IPS-NIHi7 (cell line): ENCODE data around the gene ARHGDIG.
"Not testable (repeated sequence)": the region's sequence is repeated elsewhere in the genome, so short reads cannot be mapped to it uniquely, and the experiment has no call there.

Experiments used
- DNase-seq: peaks from one replicate; pipeline ENCODE4 v3.0.0; 2012; ENCODE audit warnings: mixed read lengths; ENCODE audit errors: extremely low spot score

ARHGDIG gene

DNA sequence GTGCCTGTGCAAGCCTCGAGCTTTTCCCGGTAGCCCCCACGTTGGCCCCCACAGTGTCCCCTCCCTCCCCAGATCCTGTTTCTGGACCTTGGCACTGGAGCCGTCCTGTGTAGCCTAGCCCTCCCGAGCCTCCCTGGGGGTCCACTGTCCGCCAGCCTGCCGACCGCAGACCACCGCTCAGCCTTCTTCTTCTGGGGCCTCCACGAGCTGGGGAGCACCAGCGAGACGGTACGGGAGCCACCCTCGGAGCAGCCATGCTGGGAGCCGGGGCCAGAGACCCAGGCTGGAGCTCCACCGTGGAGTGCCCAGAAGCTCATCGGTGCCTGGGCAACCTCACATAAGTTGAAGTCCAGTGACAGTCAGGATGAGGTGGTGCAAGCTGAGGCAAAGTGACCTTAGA, 16.4 kb upstream of the ARHGDIG start:
- no peak for DNase-seq

DNA sequence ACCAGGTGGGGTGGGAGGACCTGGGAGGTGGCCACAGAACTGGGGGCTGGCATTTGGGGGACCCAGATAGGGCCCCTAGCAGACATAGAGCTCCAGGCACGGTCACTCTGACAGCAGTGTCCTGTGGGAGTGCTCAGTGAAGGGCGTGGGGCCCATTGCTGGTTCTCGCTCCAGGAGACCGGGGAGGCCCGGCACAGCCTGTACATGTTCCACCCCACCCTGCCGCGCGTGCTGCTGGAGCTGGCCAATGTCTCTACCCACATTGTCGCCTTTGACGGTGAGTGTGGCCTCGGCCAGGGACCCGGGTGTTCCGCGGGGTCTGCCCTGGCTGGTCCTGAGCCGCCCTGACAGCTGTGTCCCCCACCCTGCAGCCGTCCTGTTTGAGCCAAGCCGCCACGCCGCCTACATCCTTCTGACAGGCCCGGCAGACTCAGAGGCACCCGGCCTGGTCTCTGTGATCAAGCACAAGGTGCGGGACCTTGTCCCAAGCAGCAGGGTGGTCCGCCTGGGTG, 15.9 kb upstream of the ARHGDIG start:
- no peak for DNase-seq

DNA sequence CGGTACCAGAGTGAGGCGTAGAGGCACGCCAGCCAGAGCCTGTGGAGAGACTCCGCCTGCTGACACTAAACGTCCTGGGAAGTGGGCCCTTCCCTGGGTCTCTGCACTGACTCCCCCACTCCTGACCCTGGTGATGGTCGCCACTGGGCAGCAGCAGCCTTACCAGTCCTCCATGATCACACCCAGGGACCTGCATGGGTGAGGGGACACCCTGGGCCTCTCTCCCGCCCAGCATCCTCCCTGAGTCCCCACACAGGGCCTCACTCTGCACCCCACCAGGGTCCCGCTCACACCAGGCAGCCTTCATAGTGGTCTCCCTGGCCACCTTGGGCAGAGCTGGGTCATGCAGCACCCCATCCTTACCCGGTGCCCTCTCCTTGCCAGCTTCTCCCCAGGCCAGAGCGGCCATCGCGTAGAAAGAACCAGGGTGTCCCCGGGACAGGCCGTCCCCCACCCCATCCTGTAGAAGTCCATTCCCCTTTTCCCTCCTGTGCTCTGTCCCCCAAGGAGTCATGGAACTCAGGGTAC, 15.3 kb upstream of the ARHGDIG start:
- no peak for DNase-seq

DNA sequence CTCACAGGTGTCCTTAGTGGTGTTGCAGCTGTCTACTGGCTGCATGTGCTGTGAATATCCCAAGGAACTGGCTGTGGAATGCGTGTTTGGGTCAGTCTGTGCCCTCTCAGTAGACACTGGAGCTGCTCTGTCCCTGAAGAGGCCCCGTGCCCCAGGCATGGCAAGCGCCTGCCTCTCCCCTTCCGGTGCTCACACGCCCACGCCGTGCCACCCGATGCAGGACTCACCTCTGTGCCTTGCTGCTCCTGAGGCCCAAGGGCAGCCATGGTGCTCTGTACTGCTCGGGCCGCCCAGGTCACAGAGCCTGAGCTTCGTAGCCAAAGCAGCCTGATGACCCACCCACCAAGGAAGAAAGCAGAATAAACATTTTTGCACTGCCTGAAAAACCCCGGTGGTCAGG, 14.7 kb upstream of the ARHGDIG start:
- no peak for DNase-seq

DNA sequence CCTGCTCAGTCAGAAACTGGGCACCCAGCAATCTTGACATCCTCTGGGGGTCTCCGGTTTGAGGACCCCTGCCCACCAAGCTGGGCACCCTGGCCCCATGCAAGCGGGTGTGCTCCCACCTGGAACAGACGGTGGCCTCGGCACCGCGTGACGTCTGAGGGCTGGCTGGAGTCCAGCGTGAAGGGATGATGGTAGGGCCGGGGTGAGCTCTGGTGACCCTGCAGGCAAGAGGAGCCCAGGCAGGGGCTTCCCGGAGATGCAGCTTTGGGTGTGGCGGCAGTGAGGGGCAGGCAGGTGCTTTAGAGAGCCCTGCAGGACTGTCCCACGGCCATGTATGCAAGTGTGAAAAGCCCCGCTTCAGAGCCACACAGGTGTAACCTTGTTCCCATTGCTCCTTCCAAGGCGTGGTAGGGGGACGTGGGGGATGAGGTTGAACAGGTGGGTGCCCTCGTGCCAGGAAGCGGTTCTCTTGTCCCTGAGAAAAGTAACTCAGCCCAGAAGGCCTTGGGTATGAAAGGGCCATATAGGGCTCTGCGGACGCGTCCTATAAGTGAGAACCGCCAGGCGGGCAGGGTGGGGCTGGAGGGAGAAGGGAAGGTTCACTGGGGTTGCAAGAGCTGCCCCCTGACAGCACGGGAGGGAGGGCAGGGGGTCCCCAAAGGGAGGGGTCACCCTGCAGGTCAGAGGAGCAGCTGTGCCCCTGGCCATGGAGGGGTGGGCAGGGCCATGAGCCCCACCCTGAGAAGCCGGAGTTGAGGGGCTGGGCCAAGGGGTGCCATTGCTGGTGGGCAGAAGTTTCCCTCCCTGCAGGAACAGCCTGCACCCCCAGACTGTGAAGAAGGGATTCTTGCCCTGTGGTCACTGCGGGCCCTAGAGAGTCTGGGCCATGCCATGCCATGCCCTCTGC, 13.9 kb upstream of the ARHGDIG start:
- no peak for DNase-seq

DNA sequence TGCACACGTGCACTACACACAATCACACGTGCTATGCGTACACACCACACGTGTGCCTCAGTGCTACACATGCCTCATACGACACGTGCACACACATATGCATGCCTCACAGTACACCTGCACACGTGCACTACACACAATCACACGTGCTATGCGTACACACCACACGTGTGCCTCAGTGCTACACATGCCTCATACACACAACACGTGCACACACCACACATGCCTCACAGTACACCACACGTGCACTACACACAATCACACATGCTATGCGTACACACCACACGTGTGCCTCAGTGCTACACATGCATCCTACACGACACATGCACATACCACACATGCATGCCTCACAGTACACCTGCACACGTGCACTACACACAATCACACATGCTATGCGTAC, 12.8 kb upstream of the ARHGDIG start:
- not testable (repeated sequence) for DNase-seq

GRCh38 chr16:268141-269053, 12.0 kb upstream of the ARHGDIG start:
- DNase-seq = no peak

DNA sequence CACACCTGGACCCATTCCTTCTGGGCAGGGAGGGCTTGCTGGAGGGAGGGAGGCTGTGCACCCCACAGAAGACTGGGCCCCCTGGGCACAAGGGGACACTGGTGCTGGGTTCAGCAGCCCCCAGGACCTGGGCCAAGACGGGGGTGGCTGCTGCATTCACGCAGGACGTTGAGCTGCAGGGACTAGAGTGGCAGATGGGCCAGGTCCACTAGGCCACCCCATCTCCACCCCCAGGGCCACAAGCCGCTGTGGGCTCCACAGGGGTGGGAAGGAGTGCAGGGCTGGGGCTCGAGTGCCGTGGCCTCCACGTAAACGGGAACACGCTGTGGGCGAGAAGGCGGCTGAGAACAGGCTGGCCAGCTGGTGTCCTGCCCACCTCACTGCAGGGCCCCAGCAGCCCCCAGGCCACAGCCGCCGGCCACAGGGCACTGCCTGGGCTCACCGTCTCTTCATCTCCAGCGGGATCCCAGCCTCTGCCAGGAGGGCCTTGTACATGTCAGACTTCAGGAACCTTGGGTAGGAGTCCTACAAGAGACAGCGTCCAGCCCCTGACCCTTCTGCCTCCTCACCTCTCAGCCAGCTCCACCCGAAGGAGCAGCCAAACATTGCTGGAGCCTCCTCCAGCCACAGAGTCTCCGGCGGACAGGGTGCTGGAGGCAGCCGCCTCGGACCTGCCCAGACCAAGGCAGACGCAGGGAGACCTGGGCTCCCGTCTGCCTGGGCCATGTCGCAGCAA, 11.2 kb upstream of the ARHGDIG start:
- DNase-seq = no peak

- no peak for DNase-seq
Measured at GRCh38 chr16:270381-271255, 9.8 kb upstream of the ARHGDIG start.

DNA sequence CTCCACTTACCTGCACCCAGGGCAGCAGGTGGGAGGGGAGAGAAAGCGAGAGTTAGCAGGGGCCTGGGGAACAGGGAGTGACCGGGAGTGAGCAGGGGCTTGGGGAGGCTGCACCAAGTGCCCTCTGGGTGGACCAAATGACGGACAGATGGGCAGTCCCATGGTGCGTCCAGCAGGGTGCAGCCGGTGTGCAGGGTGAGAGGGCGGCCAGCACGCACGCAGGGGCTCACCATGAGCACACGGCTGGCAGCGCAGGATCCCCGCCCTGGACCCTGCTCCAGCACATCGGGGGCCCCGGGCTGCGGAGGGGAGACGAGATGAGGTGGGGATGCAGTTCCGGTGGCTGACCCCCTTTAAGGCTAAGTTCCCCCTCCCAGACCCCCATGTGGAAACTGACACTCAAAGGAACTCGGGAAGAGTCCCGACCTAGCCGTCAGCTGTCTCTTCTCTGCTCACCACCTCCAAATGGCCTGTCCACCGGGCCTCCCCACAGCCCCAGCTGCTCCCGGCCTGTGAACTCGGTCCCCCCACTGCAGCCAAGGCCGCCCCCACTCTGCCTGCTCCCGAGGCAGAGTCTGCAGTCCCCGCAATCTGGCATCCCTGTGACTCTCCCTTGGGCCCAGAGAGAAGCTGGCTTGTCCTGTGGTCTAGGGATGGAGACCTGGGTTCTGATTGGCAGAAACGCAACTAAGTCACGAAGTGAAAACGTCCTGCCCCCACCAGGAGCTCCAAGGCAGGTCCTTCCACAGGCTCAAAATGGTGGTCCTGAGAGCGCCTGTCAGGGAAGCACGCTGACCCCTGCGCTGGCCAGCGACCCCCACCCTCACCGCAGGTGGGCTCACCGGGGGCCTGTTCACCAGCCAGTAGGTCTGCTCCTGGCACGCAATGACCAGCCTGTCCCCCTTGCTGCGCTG, 7.5 kb upstream of the ARHGDIG start:
- no peak for DNase-seq

- no peak for DNase-seq
Measured at GRCh38 chr16:273547-274421, 6.6 kb upstream of the ARHGDIG start.

- peak; percentile 57 for DNase-seq
Measured at GRCh38 chr16:275041-275641, 5.2 kb upstream of the ARHGDIG start.

DNA sequence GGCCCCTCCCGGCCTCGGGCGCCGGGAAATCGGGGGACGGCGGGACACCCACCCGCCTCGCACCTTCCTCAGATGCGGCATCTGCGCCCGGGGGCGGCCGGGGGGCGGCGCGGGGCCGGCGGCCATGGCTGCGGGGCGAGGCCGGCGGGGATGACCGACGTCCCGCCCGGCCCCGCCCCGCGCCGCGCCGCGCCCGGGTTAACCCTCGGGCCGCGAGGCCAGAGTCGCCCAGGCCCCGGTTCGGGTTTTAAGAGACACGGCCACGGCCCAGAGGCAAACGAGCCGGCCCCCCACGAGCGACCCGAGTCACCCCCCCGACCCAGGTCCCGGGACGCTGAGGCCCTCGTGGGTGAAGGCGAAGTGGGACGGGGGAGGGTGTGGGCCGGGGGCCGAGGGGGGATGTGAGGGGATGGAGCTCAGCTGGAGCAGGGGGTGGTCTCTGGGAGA, 4.6 kb upstream of the ARHGDIG start, which contains the start of gene RGS11:
RGS11 (minus strand) TSS at position 159 of the 447 bp plus-strand sequence; CDS start at position 126, 33 bp downstream.
- no peak for DNase-seq

DNA sequence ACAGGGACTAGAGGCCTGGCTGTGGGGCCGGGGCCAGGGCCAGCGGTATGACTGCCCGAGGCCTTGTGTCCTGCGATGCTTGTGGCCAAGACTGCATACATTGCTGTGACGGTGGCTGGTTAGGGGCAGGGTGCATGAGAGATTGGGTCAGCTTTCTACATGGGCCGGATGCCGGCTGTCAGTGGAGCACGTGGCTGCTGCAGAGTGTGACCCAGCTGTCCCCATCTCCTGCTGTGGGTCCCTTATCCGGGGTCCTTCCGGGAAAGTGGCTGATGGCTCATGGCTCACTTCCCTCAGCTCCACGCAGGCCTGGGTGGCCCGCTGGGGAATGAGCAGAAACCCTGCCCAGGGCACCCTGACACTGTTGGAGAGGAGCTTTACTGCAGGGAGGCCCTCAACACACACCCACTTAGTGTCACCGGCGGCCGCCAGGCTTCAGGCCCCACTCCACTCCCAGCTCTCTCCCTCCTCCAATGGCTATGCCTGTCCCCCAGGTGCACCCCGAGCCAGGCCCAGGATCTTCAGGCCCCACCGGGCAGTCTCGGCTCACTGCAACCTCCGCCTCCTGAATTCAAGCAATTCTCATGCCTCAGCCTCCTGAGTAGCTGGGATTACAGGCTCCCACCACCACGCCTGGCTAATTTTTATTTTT, 3.8 kb upstream of the ARHGDIG start:
- DNase-seq = no peak

DNA sequence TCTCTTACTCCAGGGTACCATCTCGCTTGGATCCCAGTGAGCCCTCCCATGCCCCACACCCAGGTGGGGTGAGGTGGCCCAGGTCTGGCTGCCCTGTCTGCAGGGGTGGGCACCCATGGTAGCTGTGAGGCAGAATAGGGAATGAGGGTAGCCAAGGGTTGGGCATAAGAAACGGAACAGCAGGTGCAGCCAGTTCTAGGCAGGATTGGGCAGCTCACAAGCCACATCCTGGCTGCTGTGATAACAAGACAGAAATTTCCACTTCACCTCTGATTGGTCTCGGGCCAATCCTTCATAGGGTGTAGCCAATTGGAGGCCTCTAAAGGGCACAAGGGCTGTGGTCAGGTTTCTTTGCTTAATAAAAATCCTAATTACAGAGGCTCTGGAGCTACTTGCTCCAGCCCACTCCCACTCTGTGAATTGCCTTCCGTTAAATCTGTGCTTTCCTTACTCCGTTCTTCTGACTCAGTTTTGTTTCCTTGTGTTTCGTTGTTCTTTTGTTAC, 1.5 kb upstream of the ARHGDIG start:
- DNase-seq = peak; percentile 55

GRCh38 chr16:279531-279930, 860 bp upstream of the ARHGDIG start:
- no peak for DNase-seq

- DNase-seq = no peak
Measured at GRCh38 chr16:280005-280460, 358 bp upstream of the ARHGDIG start.
